Measurements from ENCODE around the gene AGAP1. TPM values are rescaled to one million over a fixed set of nuclear protein-coding genes. Genes with fewer than 3 reads are reported as not detected.
A peak's percentile ranks its signal among the peaks of the same experiment; 100 is the strongest.

Gene AGAP1
- polyA plus RNA-seq, 3 donors from 2014 or later: 0.18 to 2.3 (median 0.21) TPM

DNA sequence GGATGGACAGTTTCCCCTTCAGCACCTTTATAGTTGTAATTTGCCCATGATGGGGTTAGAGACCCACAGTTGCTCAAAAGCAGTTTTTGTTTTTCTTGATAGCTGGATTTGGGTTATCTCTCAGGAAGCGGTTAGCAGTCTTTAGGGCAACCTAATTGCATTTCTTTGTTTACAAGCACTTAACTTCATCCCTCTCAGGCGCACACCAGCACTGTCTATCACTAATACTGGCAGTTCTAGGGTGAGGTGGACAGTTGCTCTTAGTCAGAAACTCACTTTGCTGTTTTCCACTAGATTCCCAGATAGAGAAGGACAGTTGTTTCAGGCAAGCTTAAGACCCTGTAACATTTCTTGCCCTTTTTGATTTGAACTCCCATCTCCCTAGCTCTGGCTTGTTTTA, 146.0 kb downstream of the AGAP1 start:
- Mint-ChIP-seq H3K36me3 (no peaks in the 10 kb centered on the region), H3K27ac (peak overlapping the region in 2 of 6 donors; percentile 39 to 43), H3K4me3 (peak overlapping the region in 1 of 5 donors; percentile 16), H3K9me3 (no peaks in the 10 kb centered on the region), H3K27me3 (ENCODE audit: low read depth in 3 of 3) (peaks cover 3 to 6% (median 4%) of the 10 kb centered on the region in 3 donors), H3K4me1 (no peaks in the 10 kb centered on the region)
- peak in 1 of 3 donors; percentile 6 for DNase-seq

- no peaks in the 10 kb centered on the region for H3K9me3 Mint-ChIP-seq
- no peaks in the 10 kb centered on the region for H3K36me3 Mint-ChIP-seq
- peak overlapping the region in 2 of 6 donors; percentile 20 to 39 for H3K27ac Mint-ChIP-seq
- H3K27me3 Mint-ChIP-seq (ENCODE audit: low read depth in 3 of 3): peaks cover 3 to 6% (median 4%) of the 10 kb centered on the region in 3 donors
- no peak for DNase-seq
- H3K4me1 Mint-ChIP-seq: no peaks in the 10 kb centered on the region
- no peak overlapping the region for H3K4me3 Mint-ChIP-seq
These were observed 146.5 kb downstream of the AGAP1 start for GRCh38 chr2:235640377-235640776.

DNA sequence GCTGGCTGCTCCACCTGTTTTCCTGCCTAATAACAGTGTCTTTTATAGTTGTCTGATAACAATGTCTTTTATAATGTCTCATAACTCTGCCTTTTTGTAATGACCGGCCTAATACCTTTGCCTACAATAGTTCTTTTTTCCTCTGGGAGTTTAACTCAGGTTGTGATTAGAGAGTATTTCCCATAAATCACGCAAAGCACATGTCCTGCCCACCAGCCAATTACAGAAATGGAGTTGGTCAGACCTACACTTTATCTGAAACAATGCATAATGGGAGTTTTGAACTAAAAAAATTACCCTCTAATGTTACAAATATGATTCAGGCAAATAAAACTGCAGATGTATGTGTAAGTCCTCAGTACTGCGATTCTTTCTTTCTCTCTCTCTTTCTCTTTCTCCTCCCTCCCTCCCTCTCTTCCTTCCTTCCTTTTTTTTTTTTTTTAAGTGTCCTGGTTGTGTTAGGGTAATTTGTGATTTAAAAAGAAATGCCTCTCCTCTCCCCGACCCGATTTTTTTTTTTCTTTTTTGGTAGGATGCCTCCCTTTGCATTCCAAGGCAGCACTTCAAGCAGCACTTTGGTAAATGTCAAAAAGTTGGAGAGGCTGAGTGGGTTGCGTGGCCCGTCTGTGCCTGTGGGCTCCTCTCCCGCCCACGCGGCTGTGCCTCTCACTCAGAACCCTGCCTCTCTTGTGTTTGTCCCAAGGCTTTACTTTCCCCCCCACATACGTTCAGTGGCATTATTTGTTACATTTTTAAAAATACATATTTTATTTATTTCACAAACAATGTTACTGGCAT, 147.3 kb downstream of the AGAP1 start:
- peaks cover 3 to 4% (median 4%) of the 10 kb centered on the region in 3 donors for H3K27me3 Mint-ChIP-seq (ENCODE audit: low read depth in 3 of 3)
- H3K4me1 Mint-ChIP-seq: no peaks in the 10 kb centered on the region
- H3K36me3 Mint-ChIP-seq: no peaks in the 10 kb centered on the region
- no peak overlapping the region for H3K27ac Mint-ChIP-seq
- H3K9me3 Mint-ChIP-seq: no peaks in the 10 kb centered on the region
- DNase-seq: no peak
- H3K4me3 Mint-ChIP-seq: no peak overlapping the region

GRCh38 chr2:235641956-235642355, 148.1 kb downstream of the AGAP1 start:
- no peak for DNase-seq
- H3K27ac Mint-ChIP-seq: peak overlapping the region in 1 of 6 donors; percentile 42
- H3K4me1 Mint-ChIP-seq: no peaks in the 10 kb centered on the region
- no peaks in the 10 kb centered on the region for H3K9me3 Mint-ChIP-seq
- no peaks in the 10 kb centered on the region for H3K36me3 Mint-ChIP-seq
- no peak overlapping the region for H3K4me3 Mint-ChIP-seq
- peaks cover 3 to 4% (median 4%) of the 10 kb centered on the region in 3 donors for H3K27me3 Mint-ChIP-seq (ENCODE audit: low read depth in 3 of 3)

- H3K4me1 Mint-ChIP-seq: no peaks in the 10 kb centered on the region
- H3K27me3 Mint-ChIP-seq (ENCODE audit: low read depth in 3 of 3): peaks cover 2 to 4% (median 3%) of the 10 kb centered on the region in 3 donors
- DNase-seq: no peak
- H3K9me3 Mint-ChIP-seq: no peaks in the 10 kb centered on the region
- no peak overlapping the region for H3K27ac Mint-ChIP-seq
- no peaks in the 10 kb centered on the region for H3K36me3 Mint-ChIP-seq
- no peak overlapping the region for H3K4me3 Mint-ChIP-seq
These were observed 148.7 kb downstream of the AGAP1 start for GRCh38 chr2:235642446-235643098.

GRCh38 chr2:235643680-235644511, 150.1 kb downstream of the AGAP1 start:
- Mint-ChIP-seq H3K36me3 (no peaks in the 10 kb centered on the region), H3K4me3 (no peak overlapping the region), H3K27me3 (ENCODE audit: low read depth in 3 of 3) (peaks cover 3 to 5% (median 3%) of the 10 kb centered on the region in 3 donors), H3K9me3 (no peaks in the 10 kb centered on the region), H3K27ac (no peak overlapping the region), H3K4me1 (no peaks in the 10 kb centered on the region)
- DNase-seq: no peak

DNA sequence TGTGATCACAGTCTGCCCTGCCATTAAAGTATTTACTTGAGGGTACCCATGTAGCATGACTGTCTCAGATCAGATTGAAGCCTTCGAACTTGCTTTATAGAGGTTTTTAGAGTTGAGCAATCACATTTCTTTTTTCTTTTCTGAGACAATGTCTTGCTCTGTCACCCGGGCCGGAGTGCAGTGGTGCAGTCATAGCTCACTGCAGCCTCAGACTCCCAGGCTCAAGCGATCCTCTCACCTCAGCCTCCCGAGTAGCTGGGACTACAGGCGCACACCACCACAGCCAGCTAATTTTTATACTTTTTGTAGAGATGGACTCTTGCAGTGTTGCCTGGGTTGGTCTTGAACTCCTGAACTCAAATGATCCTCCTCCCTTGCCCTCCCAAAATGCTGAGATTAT, 153.4 kb downstream of the AGAP1 start:
- Mint-ChIP-seq H3K4me3 (no peak overlapping the region), H3K9me3 (no peaks in the 10 kb centered on the region), H3K27me3 (ENCODE audit: low read depth in 3 of 3) (peaks cover 3 to 13% (median 3%) of the 10 kb centered on the region in 3 donors), H3K36me3 (no peaks in the 10 kb centered on the region), H3K27ac (no peak overlapping the region), H3K4me1 (no peaks in the 10 kb centered on the region)
- no peak for DNase-seq

GRCh38 chr2:235647877-235648276, 154.0 kb downstream of the AGAP1 start:
- no peaks in the 10 kb centered on the region for H3K4me1 Mint-ChIP-seq
- no peaks in the 10 kb centered on the region for H3K36me3 Mint-ChIP-seq
- no peak for DNase-seq
- H3K27me3 Mint-ChIP-seq (ENCODE audit: low read depth in 3 of 3): peaks cover 0 to 15% (median 4%) of the 10 kb centered on the region in 3 donors
- H3K9me3 Mint-ChIP-seq: no peaks in the 10 kb centered on the region
- no peak overlapping the region for H3K4me3 Mint-ChIP-seq
- peak overlapping the region in 1 of 6 donors; percentile 41 for H3K27ac Mint-ChIP-seq

DNA sequence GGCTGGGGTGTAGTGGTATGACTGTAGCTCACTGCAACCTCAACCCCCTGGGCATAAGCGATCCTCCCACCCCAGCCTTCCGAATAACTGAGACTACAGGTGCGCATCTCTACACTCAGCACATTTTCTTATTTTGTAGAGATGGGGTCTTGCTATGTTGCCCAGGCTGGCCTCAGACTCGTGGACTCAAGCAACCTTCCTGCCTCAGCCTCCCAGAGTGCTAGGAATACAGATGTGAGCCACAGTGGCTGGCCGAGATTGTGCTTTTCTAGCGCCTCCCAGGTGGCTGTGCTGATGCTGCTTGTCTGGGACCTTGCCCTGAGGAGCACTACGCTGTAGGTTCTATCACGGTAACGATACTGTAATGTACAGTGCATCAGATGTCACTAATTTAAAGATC, 155.6 kb downstream of the AGAP1 start:
- Mint-ChIP-seq H3K27me3 (ENCODE audit: low read depth in 3 of 3) (peaks cover 0 to 15% (median 4%) of the 10 kb centered on the region in 3 donors), H3K9me3 (no peaks in the 10 kb centered on the region), H3K36me3 (no peaks in the 10 kb centered on the region), H3K4me1 (no peaks in the 10 kb centered on the region), H3K27ac (no peak overlapping the region), H3K4me3 (no peak overlapping the region)
- DNase-seq: no peak

DNA sequence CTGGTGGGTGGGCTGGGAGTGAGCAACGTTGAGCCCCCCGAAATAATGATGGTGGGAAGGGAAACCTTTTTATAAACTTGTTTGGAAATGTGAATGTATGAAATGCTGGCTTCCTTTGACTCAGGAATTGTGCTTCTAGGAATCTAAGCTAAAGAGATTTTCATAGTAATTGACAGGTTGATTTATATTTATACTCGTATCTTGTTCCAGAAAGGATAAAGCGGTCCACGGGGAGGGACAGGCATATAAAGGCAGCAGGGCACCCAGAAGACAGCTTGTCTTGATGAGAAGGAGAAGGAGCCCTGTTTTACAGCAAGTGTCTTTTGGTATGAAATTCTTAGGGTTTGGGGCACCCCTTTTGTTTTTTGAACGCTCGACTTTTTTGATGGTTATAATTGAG, 157.8 kb downstream of the AGAP1 start:
- no peak overlapping the region for H3K4me3 Mint-ChIP-seq

GRCh38 chr2:235654103-235654813, 160.4 kb downstream of the AGAP1 start:
- Mint-ChIP-seq H3K27me3 (ENCODE audit: low read depth in 3 of 3) (peaks cover 2 to 28% (median 15%) of the 10 kb centered on the region in 3 donors), H3K9me3 (no peaks in the 10 kb centered on the region), H3K4me3 (no peak overlapping the region), H3K4me1 (peaks cover 0 to 4% of the 10 kb centered on the region in 2 donors), H3K36me3 (no peaks in the 10 kb centered on the region), H3K27ac (peak overlapping the region in 1 of 6 donors; percentile 14)
- no peak for DNase-seq

More for the DNA sequence above, 157.8 kb downstream of the AGAP1 start:
- Mint-ChIP-seq H3K36me3 (no peaks in the 10 kb centered on the region), H3K4me1 (no peaks in the 10 kb centered on the region), H3K9me3 (no peaks in the 10 kb centered on the region), H3K27me3 (ENCODE audit: low read depth in 3 of 3) (peaks cover 0 to 29% (median 6%) of the 10 kb centered on the region in 3 donors), H3K27ac (no peak overlapping the region)
- DNase-seq: no peak

DNA sequence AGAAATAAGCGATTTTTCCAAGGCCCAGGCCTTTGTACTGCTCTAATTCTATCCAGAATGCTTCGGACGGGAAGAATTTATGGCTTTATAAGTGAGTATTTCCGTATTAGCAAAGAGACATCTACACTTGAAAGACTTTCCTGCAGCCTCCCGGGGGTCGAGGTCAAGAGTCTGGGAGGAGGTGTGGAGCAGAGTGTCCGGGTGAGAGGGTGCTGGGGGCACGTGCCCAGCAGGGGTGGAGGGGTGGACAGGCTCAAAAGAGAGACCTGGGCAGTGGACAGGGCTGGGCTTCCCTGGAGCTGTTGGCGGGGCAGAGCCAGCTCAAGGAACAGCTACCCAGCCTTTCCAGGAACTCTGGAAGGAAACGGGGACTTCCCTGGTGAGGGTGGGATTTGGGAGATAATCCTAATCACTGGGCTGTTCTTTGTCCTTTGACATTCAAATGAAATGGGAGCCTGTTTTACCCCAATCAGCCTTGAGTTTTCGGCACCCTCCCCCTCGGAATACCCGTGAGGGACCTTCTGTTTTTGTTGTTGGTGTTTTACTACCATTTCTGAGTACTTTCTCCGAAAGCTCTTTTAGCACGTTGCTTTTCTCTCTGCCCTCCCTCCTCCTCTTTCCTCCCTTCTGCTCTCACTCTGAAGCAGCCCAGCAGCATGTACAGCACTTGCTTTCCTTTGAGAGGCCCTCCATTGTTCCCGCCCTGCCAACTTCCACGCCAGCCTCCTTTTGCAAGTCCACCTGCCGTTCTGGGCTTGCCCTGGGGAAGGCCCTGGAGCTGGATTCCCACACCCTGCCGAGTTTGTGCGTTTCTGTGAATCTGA, 164.7 kb downstream of the AGAP1 start:
- no peaks in the 10 kb centered on the region for H3K36me3 Mint-ChIP-seq
- no peaks in the 10 kb centered on the region for H3K9me3 Mint-ChIP-seq
- no peak overlapping the region for H3K4me3 Mint-ChIP-seq
- H3K27me3 Mint-ChIP-seq (ENCODE audit: low read depth in 3 of 3): peaks cover 10 to 38% (median 30%) of the 10 kb centered on the region in 3 donors
- no peak for DNase-seq
- H3K27ac Mint-ChIP-seq: no peak overlapping the region
- H3K4me1 Mint-ChIP-seq: peaks cover 0 to 4% of the 10 kb centered on the region in 2 donors

Measured in immature natural killer cell (primary cell).